Panc1 (cell line): ENCODE data around the gene SENP1.

Source experiments
- POLR2AphosphoS5 ChIP-seq: IDR thresholded peaks from 2 replicates; pipeline ENCODE4 v1.6.1; 2012; ENCODE audit warnings: mild to moderate bottlenecking, low read depth, low read length, moderate library complexity
- TCF7L2 ChIP-seq: IDR thresholded peaks from 2 replicates; pipeline ENCODE4 v1.6.1; 2011; ENCODE audit warnings: mild to moderate bottlenecking, low read depth, low read length, inconsistent platforms
- TF ChIP-seq, protein P1 (sequence below): fragments of 450-650 bp; IDR thresholded peaks from 2 replicates; pipeline ENCODE4 v1.5.1; 2017; ENCODE audit warnings: mild to moderate bottlenecking
- TF ChIP-seq, protein P2 (sequence below), 2 experiments: IDR thresholded peaks; 2 replicates each; pipeline ENCODE4 v1.6.1; 2011 to 2012; ENCODE audit warnings: low read depth in 2 of 2, control low read depth in 1 of 2, low read length in 1 of 2, mild to moderate bottlenecking in 1 of 2, moderate library complexity in 1 of 2; ENCODE audit not compliant: insufficient read depth in 1 of 2

DNA sequence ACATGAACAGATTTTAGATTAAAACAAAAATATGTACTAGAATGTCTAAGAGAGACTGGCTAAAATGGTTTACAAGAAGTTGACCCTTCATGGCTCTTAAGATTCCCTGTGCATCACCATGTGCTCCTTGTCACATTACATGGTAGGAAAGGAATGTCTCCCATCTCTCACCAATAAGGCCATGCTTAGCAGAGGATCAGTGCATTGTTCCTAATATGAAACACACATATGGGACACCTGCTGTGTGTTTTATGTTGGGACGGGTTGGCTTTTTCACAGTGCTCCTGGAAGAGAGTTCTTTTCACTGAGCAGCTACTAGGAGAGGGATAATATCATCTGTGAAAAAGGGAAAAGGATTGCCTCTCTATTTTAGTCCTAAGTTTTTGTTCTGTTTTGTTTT lies 22.9 kb upstream of the SENP1 start:
- TF ChIP-seq, protein P1, sequence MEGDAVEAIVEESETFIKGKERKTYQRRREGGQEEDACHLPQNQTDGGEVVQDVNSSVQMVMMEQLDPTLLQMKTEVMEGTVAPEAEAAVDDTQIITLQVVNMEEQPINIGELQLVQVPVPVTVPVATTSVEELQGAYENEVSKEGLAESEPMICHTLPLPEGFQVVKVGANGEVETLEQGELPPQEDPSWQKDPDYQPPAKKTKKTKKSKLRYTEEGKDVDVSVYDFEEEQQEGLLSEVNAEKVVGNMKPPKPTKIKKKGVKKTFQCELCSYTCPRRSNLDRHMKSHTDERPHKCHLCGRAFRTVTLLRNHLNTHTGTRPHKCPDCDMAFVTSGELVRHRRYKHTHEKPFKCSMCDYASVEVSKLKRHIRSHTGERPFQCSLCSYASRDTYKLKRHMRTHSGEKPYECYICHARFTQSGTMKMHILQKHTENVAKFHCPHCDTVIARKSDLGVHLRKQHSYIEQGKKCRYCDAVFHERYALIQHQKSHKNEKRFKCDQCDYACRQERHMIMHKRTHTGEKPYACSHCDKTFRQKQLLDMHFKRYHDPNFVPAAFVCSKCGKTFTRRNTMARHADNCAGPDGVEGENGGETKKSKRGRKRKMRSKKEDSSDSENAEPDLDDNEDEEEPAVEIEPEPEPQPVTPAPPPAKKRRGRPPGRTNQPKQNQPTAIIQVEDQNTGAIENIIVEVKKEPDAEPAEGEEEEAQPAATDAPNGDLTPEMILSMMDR: no peak
- no peak for TF ChIP-seq POLR2AphosphoS5
- TF ChIP-seq, protein P2, sequence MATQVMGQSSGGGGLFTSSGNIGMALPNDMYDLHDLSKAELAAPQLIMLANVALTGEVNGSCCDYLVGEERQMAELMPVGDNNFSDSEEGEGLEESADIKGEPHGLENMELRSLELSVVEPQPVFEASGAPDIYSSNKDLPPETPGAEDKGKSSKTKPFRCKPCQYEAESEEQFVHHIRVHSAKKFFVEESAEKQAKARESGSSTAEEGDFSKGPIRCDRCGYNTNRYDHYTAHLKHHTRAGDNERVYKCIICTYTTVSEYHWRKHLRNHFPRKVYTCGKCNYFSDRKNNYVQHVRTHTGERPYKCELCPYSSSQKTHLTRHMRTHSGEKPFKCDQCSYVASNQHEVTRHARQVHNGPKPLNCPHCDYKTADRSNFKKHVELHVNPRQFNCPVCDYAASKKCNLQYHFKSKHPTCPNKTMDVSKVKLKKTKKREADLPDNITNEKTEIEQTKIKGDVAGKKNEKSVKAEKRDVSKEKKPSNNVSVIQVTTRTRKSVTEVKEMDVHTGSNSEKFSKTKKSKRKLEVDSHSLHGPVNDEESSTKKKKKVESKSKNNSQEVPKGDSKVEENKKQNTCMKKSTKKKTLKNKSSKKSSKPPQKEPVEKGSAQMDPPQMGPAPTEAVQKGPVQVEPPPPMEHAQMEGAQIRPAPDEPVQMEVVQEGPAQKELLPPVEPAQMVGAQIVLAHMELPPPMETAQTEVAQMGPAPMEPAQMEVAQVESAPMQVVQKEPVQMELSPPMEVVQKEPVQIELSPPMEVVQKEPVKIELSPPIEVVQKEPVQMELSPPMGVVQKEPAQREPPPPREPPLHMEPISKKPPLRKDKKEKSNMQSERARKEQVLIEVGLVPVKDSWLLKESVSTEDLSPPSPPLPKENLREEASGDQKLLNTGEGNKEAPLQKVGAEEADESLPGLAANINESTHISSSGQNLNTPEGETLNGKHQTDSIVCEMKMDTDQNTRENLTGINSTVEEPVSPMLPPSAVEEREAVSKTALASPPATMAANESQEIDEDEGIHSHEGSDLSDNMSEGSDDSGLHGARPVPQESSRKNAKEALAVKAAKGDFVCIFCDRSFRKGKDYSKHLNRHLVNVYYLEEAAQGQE (IDR thresholded peaks at IDR 0.05; ENCODE audit: insufficient read depth in 1 of 2, low read depth in 2 of 2, low read length in 1 of 2): no peak
- TF ChIP-seq TCF7L2: no peak
